ENCODE results near the gene LRRFIP2. TPM values are rescaled to one million over a fixed set of nuclear protein-coding genes. Genes with fewer than 3 reads are reported as not detected.

LRRFIP2 gene
- total and polyA plus RNA-seq, 2 of the 8 experiments (the other 6 are each of a cell fraction or from before 2014, with no cell fraction given): 8.8 to 25.6 TPM

DNA sequence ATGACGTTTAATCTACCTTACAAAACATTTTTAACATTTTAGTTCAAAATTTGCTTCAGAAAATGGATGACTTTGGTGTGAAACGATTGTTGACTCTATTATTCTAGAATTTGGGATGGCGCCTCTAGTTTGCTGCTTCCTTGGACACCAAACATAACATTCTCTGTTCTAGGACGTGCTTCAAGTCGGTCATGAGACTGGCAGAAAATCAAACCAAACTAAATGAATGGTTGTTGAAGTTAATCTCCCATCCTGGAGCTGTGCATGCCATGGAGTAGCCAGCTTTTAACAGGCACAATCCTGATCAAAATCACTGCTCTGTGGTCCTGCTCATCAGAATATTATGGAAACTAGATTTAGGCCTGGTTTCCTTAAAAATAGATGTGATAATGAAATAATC lies 9.6 kb upstream of the LRRFIP2 start (continued):
- TF ChIP-seq FOSL1 (IDR thresholded peaks at IDR 0.05; ENCODE audit: insufficient read depth, low read depth, low read length): no peak
- TF ChIP-seq, protein P1, sequence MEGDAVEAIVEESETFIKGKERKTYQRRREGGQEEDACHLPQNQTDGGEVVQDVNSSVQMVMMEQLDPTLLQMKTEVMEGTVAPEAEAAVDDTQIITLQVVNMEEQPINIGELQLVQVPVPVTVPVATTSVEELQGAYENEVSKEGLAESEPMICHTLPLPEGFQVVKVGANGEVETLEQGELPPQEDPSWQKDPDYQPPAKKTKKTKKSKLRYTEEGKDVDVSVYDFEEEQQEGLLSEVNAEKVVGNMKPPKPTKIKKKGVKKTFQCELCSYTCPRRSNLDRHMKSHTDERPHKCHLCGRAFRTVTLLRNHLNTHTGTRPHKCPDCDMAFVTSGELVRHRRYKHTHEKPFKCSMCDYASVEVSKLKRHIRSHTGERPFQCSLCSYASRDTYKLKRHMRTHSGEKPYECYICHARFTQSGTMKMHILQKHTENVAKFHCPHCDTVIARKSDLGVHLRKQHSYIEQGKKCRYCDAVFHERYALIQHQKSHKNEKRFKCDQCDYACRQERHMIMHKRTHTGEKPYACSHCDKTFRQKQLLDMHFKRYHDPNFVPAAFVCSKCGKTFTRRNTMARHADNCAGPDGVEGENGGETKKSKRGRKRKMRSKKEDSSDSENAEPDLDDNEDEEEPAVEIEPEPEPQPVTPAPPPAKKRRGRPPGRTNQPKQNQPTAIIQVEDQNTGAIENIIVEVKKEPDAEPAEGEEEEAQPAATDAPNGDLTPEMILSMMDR (IDR thresholded peaks at IDR 0.05; ENCODE audit: control extremely low read depth in 1 of 3, insufficient read depth in 1 of 3, low read depth in 1 of 3, low read length in 3 of 3): no peak
